A549 (cell line): ENCODE results near the gene SPRR4. TPM values are rescaled to one million over a fixed set of nuclear protein-coding genes. Genes with fewer than 3 reads are reported as not detected.

ENCODE experiments used
- ATAC-seq, 2 experiments: fragments of 200-7000 bp in 1 of 2; fragments of >200 bp in 1 of 2; cut with Nextera tagmentation in 1 of 2; cut with Tn5 transposase in 1 of 2; 3 replicates each; pipeline versions ENCODE4 v1.8.0 to v1.9.1; 2018 to 2020; ENCODE audit warnings: mild to moderate bottlenecking in 1 of 2, moderate library complexity in 1 of 2
- CTCF ChIA-PET: fragments of 300-600 bp; sonication (Branson Sonifier 250); formaldehyde crosslinking; extraction: SDS; loops from one replicate; lab custom pipeline; 2021; ENCODE audit warnings: antibody characterized with exemption, inconsistent platforms; lab: Yijun Ruan, JAX
- POLR2A ChIA-PET: fragments of 350-600 bp; formaldehyde crosslinking; extraction: SDS; loops from one replicate; lab custom pipeline; 2021; ENCODE audit warnings: antibody characterized with exemption, inconsistent platforms; lab: Yijun Ruan, JAX
- DNase-seq, 2 experiments: peaks; one replicate each; pipeline versions ENCODE4 v3.0.0 to v3.0.0-alpha.2; 2011 to 2016; ENCODE audit warnings: low read depth in 1 of 2, low spot score in 1 of 2
- FAIRE-seq: peaks from 2 replicates; lab custom pipeline; 2011; peaks lifted over from hg19 to GRCh38; lab: Jason Lieb, UNC
- H3K27ac ChIP-seq, 2 experiments: fragments of >200 bp; sonication (Bioruptor Twin); formaldehyde crosslinking; 3 replicates each; pipeline ENCODE4 v1.5.1; 2016 to 2017
- H3K4me1 ChIP-seq: fragments of >200 bp; sonication (Bioruptor Twin); formaldehyde crosslinking; 3 replicates; pipeline ENCODE4 v1.6.1; 2016
- H3K4me2 ChIP-seq: fragments of >200 bp; sonication (Bioruptor Twin); formaldehyde crosslinking; 3 replicates; pipeline ENCODE4 v1.6.1; 2016
- H3K4me3 ChIP-seq: fragments of >200 bp; sonication (Bioruptor Twin); formaldehyde crosslinking; 3 replicates; pipeline ENCODE4 v1.5.1; 2016
- H3K9me3 ChIP-seq: fragments of >200 bp; sonication (Bioruptor Twin); formaldehyde crosslinking; 3 replicates; pipeline ENCODE4 v1.6.1; 2016
- ATOH8 ChIP-seq: fragments of 250-450 bp; sonication (Bioruptor Pico); IDR thresholded peaks from 2 replicates; pipeline ENCODE4 v1.5.0; 2020; ENCODE audit warnings: low read depth, mild to moderate bottlenecking, moderate library complexity
- BHLHE40 ChIP-seq: IDR thresholded peaks from 2 replicates; pipeline ENCODE4 v1.6.1; 2012; ENCODE audit warnings: low read depth, low read length, inconsistent platforms
- CEBPB ChIP-seq, 2 experiments: fragments of >200 bp in 1 of 2; sonication (Bioruptor Twin) in 1 of 2; formaldehyde crosslinking in 1 of 2; IDR thresholded peaks; 2 replicates each; pipeline ENCODE4 v1.6.1; 2012 to 2016
- CHD4 ChIP-seq: fragments of 200-600 bp; sonication (generic); IDR thresholded peaks from 2 replicates; pipeline ENCODE4 v1.6.1; 2016; ENCODE audit warnings: antibody characterized with exemption, mild to moderate bottlenecking, borderline replicate concordance
- EHMT2 ChIP-seq: fragments of 200-600 bp; sonication (generic); IDR thresholded peaks from 2 replicates; pipeline ENCODE4 v1.6.1; 2016; ENCODE audit warnings: antibody characterized with exemption, low read depth, mild to moderate bottlenecking, moderate library complexity
- ESRRA ChIP-seq: fragments of 150-350 bp; IDR thresholded peaks from 2 replicates; pipeline ENCODE4 v1.6.1; 2014; ENCODE audit warnings: mild to moderate bottlenecking, low read length, borderline replicate concordance
- FOSL2 ChIP-seq, 2 experiments: fragments of 450-650 bp in 1 of 2; fragments of >200 bp in 1 of 2; sonication (Bioruptor Twin) in 1 of 2; formaldehyde crosslinking; IDR thresholded peaks; 2 replicates each; pipeline versions ENCODE4 v1.5.0 to v1.6.1; 2016 to 2020; ENCODE audit warnings: mild to moderate bottlenecking in 1 of 2, moderate library complexity in 1 of 2
- GATA3 ChIP-seq: IDR thresholded peaks from 2 replicates; pipeline ENCODE4 v1.6.1; 2012; ENCODE audit warnings: borderline replicate concordance
- HDAC2 ChIP-seq: fragments of 200-600 bp; sonication (generic); IDR thresholded peaks from 2 replicates; pipeline ENCODE4 v1.6.1; 2016
- HOXB13 ChIP-seq: fragments of 250-450 bp; sonication (Bioruptor Pico); IDR thresholded peaks from 2 replicates; pipeline ENCODE4 v1.5.0; 2020; ENCODE audit warnings: low read depth, mild to moderate bottlenecking, moderate library complexity
- JUNB ChIP-seq: fragments of >200 bp; sonication (Bioruptor Twin); formaldehyde crosslinking; IDR thresholded peaks from 2 replicates; pipeline ENCODE4 v1.6.1; 2016
- KDM1A ChIP-seq: fragments of 200-600 bp; sonication (generic); IDR thresholded peaks from 2 replicates; pipeline ENCODE4 v1.6.1; 2016; ENCODE audit warnings: low read depth, mild to moderate bottlenecking
- MAFK ChIP-seq: fragments of 450-650 bp; IDR thresholded peaks from 2 replicates; pipeline ENCODE4 v1.6.1; 2014; ENCODE audit not compliant: partially characterized antibody
- MAZ ChIP-seq: fragments of 150-350 bp; IDR thresholded peaks from 2 replicates; pipeline ENCODE4 v1.6.1; 2014; ENCODE audit warnings: antibody characterized with exemption, low read depth, low read length, borderline replicate concordance
- MYC ChIP-seq: IDR thresholded peaks from 2 replicates; pipeline ENCODE4 v1.6.1; 2012; ENCODE audit warnings: mild to moderate bottlenecking, inconsistent platforms, low read length, improper control_type of control experiment, borderline replicate concordance
- NFE2L2 ChIP-seq: fragments of 150-350 bp; conservative IDR thresholded peaks from 2 replicates; pipeline ENCODE4 v1.6.1; 2014; ENCODE audit warnings: low read length
- NPAS2 ChIP-seq: fragments of 250-450 bp; sonication (Bioruptor Pico); IDR thresholded peaks from 2 replicates; pipeline ENCODE4 v1.8.0; 2022; ENCODE audit warnings: mild to moderate bottlenecking, moderate library complexity, borderline replicate concordance
- NR3C1 ChIP-seq: fragments of >200 bp; sonication (Bioruptor Twin); formaldehyde crosslinking; IDR thresholded peaks from 3 replicates; pipeline ENCODE4 v1.6.1; 2017
- PHF8 ChIP-seq: fragments of 200-600 bp; sonication (generic); IDR thresholded peaks from 2 replicates; pipeline ENCODE4 v1.6.1; 2016; ENCODE audit warnings: low read depth, mild to moderate bottlenecking, antibody characterized with exemption, moderate library complexity, borderline replicate concordance
- RAD21 ChIP-seq, 2 experiments: fragments of >200 bp in 1 of 2; sonication (Bioruptor Twin) in 1 of 2; formaldehyde crosslinking in 1 of 2; IDR thresholded peaks in 1 of 2; conservative IDR thresholded peaks in 1 of 2; 2 replicates in 1 of 2; 3 replicates in 1 of 2; pipeline ENCODE4 v1.6.1; 2012 to 2018; ENCODE audit warnings: inconsistent platforms in 1 of 2
- RARB ChIP-seq: fragments of 250-450 bp; sonication (Bioruptor Pico); IDR thresholded peaks from 2 replicates; pipeline ENCODE4 v1.8.0; 2021; ENCODE audit warnings: mild to moderate bottlenecking, moderate library complexity
- RFX5 ChIP-seq: fragments of 450-650 bp; IDR thresholded peaks from 2 replicates; pipeline ENCODE4 v1.7.1; 2014; ENCODE audit warnings: antibody characterized with exemption, mild to moderate bottlenecking, moderate library complexity
- TFCP2L1 ChIP-seq: fragments of 250-450 bp; sonication (Bioruptor Pico); IDR thresholded peaks from 2 replicates; pipeline ENCODE4 v1.5.0; 2021; ENCODE audit warnings: mild to moderate bottlenecking
- TP53 ChIP-seq: fragments of 250-450 bp; sonication (Bioruptor Pico); IDR thresholded peaks from 2 replicates; pipeline ENCODE4 v1.5.0; 2021; ENCODE audit warnings: mild to moderate bottlenecking, moderate library complexity
- ZC3H11A ChIP-seq: fragments of 450-650 bp; IDR thresholded peaks from 2 replicates; pipeline ENCODE4 v1.6.1; 2014; ENCODE audit warnings: antibody characterized with exemption, mild to moderate bottlenecking
- ZFP36 ChIP-seq: fragments of 450-650 bp; IDR thresholded peaks from 2 replicates; pipeline ENCODE4 v1.6.1; 2014; ENCODE audit warnings: borderline replicate concordance; ENCODE audit not compliant: partially characterized antibody
- ZSCAN20 ChIP-seq: fragments of 250-450 bp; sonication (Bioruptor Pico); IDR thresholded peaks from 2 replicates; pipeline ENCODE4 v1.8.0; 2022; ENCODE audit warnings: mild to moderate bottlenecking, moderate library complexity
- WGBS: methylation state at CpG from one replicate; pipeline ENCODE4 v1.1.6; 2017; ENCODE audit errors: missing lambda C conversion rate; 5-methylcytosine and 5-hydroxymethylcytosine counted together
- polyA plus RNA-seq, 4 experiments: library from polyadenylated mRNA; depleted of rRNA in 3 of 4; stranded (reverse); fragments of >200 nt; fragmentation: RNase III in 1 of 4; extraction: RNeasy Plus Mini Kit Qiagen cat#74134 plus additional on column Dnase treatment in 1 of 4; gene quantifications; 2 replicates in 3 of 4; 3 replicates in 1 of 4; pipeline ENCODE4 v1.2.3, GENCODE V29; 2011 to 2017
- TF ChIP-seq, protein P1 (sequence below): fragments of 450-650 bp; IDR thresholded peaks from 2 replicates; pipeline ENCODE4 v1.6.1; 2014; ENCODE audit warnings: antibody characterized with exemption
- TF ChIP-seq, protein P2 (sequence below): fragments of 150-350 bp; IDR thresholded peaks from 2 replicates; pipeline ENCODE4 v1.6.1; 2014; ENCODE audit warnings: low read depth, mild to moderate bottlenecking, low read length

The SPRR4 gene
- polyA plus RNA-seq, 2 of the 4 experiments (the other 2 are of a cell fraction), result not detected

GRCh38 chr1:152928671-152929070, 41.8 kb upstream of the SPRR4 start:
- CTCF ChIA-PET, result interaction anchor here (0.6 to 0.8 kb wide), 2 partner anchors 297 to 360 kb away, joined by 3 read pairs; no protein-coding TSS in a partner anchor
- Histone ChIP-seq H3K4me3 (no peak overlapping the region), H3K4me2 (peak overlapping the region; percentile 27; the same call in 2 of the 3 replicates), H3K4me1 (peaks cover 6% of the 10 kb centered on the region; the same call in 1 of the 3 replicates), H3K27ac (no peak overlapping the region), H3K9me3 (no peaks in the 10 kb centered on the region)
- ATAC-seq, result 0 out of 6 replicates have a peak, but pooled peaks of 1 of the 2 experiments have one; percentile 41
- FAIRE-seq, result no peak
- TF ChIP-seq TFCP2L1 (CRISPR knock-in tag) (no peak), CEBPB (IDR thresholded peaks at IDR 0.05) (0 out of 4 replicates have a peak, but pooled peaks of 1 of the 2 experiments have one; percentile 7), TP53 (CRISPR knock-in tag) (no peak), FOSL2 (IDR thresholded peaks at IDR 0.05) (no peak), FOSL2 (CRISPR knock-in tag; IDR thresholded peaks at IDR 0.05) (peak; percentile 38; the same call in 1 of the 2 replicates)
- POLR2A ChIA-PET, result no interaction called here
- 4% methylated on average over 3 of the region's 3 CpGs for whole genome bisulfite sequencing
- peak in 1 of 2 experiments; percentile 20 for DNase-seq

DNA sequence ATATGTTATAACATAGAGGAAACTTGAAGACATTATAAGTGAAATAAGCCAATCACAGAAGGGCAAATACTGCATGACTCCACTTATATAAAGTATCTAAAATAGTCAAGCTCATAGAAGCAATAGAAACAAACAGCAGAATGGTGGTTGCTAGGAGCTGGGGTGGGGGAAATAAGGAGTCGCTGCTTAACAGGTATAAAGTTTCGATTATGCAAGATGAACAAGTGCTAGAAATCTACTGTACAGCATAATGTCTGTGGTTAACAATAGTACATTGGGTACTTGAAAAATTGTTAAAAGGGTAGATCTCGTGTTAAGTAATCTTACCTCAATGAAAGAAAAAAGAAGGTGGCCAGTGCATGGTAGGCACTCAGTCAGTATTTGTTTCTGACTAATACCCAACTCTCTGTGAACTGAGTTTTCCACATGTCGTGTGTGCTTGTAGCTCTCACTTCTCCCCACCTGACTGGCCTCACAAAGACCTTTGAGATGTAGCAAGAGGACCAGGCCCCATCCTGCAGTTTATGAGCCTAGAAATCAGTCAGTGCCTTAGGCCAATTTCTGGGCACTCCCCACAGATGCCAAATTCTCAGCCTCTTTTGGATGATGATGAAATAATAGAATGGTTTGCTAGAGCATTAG, 38.2 kb upstream of the SPRR4 start:
- ChIA-PET CTCF (no interaction called here), POLR2A (no interaction called here)
- H3K9me3 ChIP-seq, result no peaks in the 10 kb centered on the region
- WGBS, result 2% methylated on average over 4 of the region's 4 CpGs
- H3K27ac ChIP-seq, result no peak overlapping the region
- ATAC-seq (no peak), FAIRE-seq (no peak), DNase-seq (no peak)
- peaks cover 6% of the 10 kb centered on the region; the same call in 1 of the 3 replicates for H3K4me1 ChIP-seq
- no peak for TF ChIP-seq NPAS2
- TF ChIP-seq GATA3, result no peak
- TF ChIP-seq MAFK, result no peak
- no peak for TF ChIP-seq RFX5
- no peak for TF ChIP-seq RAD21 (conservative IDR thresholded peaks at IDR 0.05 in 1 of 2, IDR thresholded peaks at IDR 0.05 in 1 of 2)
- no peak for TF ChIP-seq ATOH8
- no peak overlapping the region for H3K4me3 ChIP-seq
- H3K4me2 ChIP-seq, result no peak overlapping the region

DNA sequence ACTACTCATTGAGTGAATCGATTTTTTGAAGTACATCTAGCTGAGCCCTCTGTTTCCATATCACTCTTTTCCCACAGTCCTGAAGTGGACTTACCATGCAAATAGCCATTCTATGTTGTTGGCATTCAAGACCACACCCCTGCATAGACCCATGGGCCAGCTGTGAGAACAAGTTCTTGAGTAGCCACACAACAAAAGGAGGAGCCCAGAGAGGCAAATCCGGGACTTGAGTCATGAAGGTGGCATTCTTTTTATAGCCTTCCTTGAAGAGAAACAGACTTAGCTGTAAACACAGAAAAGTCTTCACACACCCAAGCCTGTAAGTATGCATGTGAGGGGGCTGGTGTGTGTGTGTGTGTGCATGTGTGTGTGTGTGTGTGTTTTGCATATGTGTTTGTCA, 37.3 kb upstream of the SPRR4 start:
- no peak for DNase-seq
- ChIA-PET CTCF (interaction anchor here (1.6 kb wide), 1 partner anchor 62 kb away, joined by 7 read pairs; no protein-coding TSS in a partner anchor), POLR2A (no interaction called here)
- H3K27ac ChIP-seq, result no peak overlapping the region
- WGBS, result 0% methylated on average over 2 of the region's 2 CpGs
- FAIRE-seq, result no peak
- no peak overlapping the region for H3K4me2 ChIP-seq
- no peak overlapping the region for H3K4me3 ChIP-seq
- peaks cover 6% of the 10 kb centered on the region; the same call in 1 of the 3 replicates for H3K4me1 ChIP-seq
- no peak for TF ChIP-seq HDAC2
- no peak for TF ChIP-seq ZSCAN20 (CRISPR knock-in tag)
- no peak for TF ChIP-seq CHD4
- no peak for TF ChIP-seq ZFP36
- TF ChIP-seq NR3C1, result no peak
- no peak for TF ChIP-seq GATA3
- no peak for TF ChIP-seq JUNB
- TF ChIP-seq EHMT2, result no peak
- TF ChIP-seq, all 56 proteins: peak for 0
- H3K9me3 ChIP-seq, result no peaks in the 10 kb centered on the region
- ATAC-seq, result no peak

- no peak overlapping the region for H3K27ac ChIP-seq
- TF ChIP-seq PHF8 (no peak), KDM1A (no peak), GATA3 (no peak), ZC3H11A (no peak), BHLHE40 (no peak), MAFK (no peak), RARB (CRISPR knock-in tag) (no peak), MAZ (no peak), HOXB13 (CRISPR knock-in tag) (no peak), HDAC2 (no peak), NFE2L2 (no peak), ESRRA (no peak), MYC (no peak)
- TF ChIP-seq, protein P1, sequence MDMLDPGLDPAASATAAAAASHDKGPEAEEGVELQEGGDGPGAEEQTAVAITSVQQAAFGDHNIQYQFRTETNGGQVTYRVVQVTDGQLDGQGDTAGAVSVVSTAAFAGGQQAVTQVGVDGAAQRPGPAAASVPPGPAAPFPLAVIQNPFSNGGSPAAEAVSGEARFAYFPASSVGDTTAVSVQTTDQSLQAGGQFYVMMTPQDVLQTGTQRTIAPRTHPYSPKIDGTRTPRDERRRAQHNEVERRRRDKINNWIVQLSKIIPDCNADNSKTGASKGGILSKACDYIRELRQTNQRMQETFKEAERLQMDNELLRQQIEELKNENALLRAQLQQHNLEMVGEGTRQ, result no peak
- TF ChIP-seq, protein P2, sequence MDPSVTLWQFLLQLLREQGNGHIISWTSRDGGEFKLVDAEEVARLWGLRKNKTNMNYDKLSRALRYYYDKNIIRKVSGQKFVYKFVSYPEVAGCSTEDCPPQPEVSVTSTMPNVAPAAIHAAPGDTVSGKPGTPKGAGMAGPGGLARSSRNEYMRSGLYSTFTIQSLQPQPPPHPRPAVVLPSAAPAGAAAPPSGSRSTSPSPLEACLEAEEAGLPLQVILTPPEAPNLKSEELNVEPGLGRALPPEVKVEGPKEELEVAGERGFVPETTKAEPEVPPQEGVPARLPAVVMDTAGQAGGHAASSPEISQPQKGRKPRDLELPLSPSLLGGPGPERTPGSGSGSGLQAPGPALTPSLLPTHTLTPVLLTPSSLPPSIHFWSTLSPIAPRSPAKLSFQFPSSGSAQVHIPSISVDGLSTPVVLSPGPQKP, result no peak
- ChIA-PET POLR2A (no interaction called here), CTCF (no interaction called here)
- no peaks in the 10 kb centered on the region for H3K9me3 ChIP-seq
- no peaks in the 10 kb centered on the region for H3K4me1 ChIP-seq
- H3K4me3 ChIP-seq, result no peak overlapping the region
- 0% methylated on average over 1 of the region's 1 CpG for WGBS
- no peak for DNase-seq
- no peak for ATAC-seq
- FAIRE-seq, result no peak
- H3K4me2 ChIP-seq, result no peak overlapping the region
These were observed 29.8 kb upstream of the SPRR4 start for GRCh38 chr1:152940614-152941013.
